H9 (cell line): Measurements from ENCODE around the gene LEMD1. TPM values are rescaled to one million over a fixed set of nuclear protein-coding genes. Genes with fewer than 3 reads are reported as not detected.

Experiments
- DNase-seq: peaks from one replicate; pipeline ENCODE4 v3.0.0-alpha.2; 2017
- H2AFZ ChIP-seq: one replicate; pipeline ENCODE4 v1.6.1; 2013; ENCODE audit warnings: mild to moderate bottlenecking, low read length, control low read depth, moderate library complexity
- H2AK5ac ChIP-seq: 2 replicates; pipeline ENCODE4 v1.6.1; 2013; ENCODE audit warnings: low read length, control low read depth, mixed read lengths; ENCODE audit not compliant: insufficient read length
- H2BK120ac ChIP-seq: one replicate; pipeline ENCODE4 v1.6.1; 2013; ENCODE audit warnings: low read depth, mild to moderate bottlenecking, low read length, control low read depth, inconsistent platforms; ENCODE audit not compliant: poor library complexity, severe bottlenecking
- H2BK12ac ChIP-seq: 2 replicates; pipeline ENCODE4 v1.6.1; 2013; ENCODE audit warnings: low read length, control low read depth, mixed read lengths, low read depth; ENCODE audit not compliant: insufficient read length
- H2BK15ac ChIP-seq: 2 replicates; pipeline ENCODE4 v1.6.1; 2013; ENCODE audit warnings: low read depth, low read length, control low read depth
- H2BK20ac ChIP-seq: one replicate; pipeline ENCODE4 v1.6.1; 2013; ENCODE audit warnings: low read depth, mild to moderate bottlenecking, low read length, control low read depth, inconsistent platforms; ENCODE audit not compliant: poor library complexity, severe bottlenecking
- H2BK5ac ChIP-seq: 2 replicates; pipeline ENCODE4 v1.6.1; 2013; ENCODE audit warnings: low read length, control low read depth, mixed read lengths; ENCODE audit not compliant: insufficient read length
- H3K14ac ChIP-seq: 2 replicates; pipeline ENCODE4 v1.6.1; 2013; ENCODE audit warnings: low read length, control low read depth; ENCODE audit not compliant: insufficient read depth
- H3K18ac ChIP-seq: 2 replicates; pipeline ENCODE4 v1.6.1; 2013; ENCODE audit warnings: low read depth, mild to moderate bottlenecking, mixed read lengths, low read length, control low read depth; ENCODE audit not compliant: insufficient read length
- H3K23ac ChIP-seq: 2 replicates; pipeline ENCODE4 v1.6.1; 2013; ENCODE audit warnings: low read length, control low read depth, mixed read lengths, low read depth; ENCODE audit not compliant: insufficient read length
- H3K23me2 ChIP-seq: 2 replicates; pipeline ENCODE4 v1.6.1; 2013; ENCODE audit warnings: low read depth, mild to moderate bottlenecking, mixed read lengths, low read length, control low read depth; ENCODE audit not compliant: insufficient read length, poor library complexity, severe bottlenecking
- H3K27ac ChIP-seq: 2 replicates; pipeline ENCODE4 v1.5.1; 2013; ENCODE audit warnings: low read length, control low read depth, mixed read lengths, low read depth; ENCODE audit not compliant: insufficient read length
- H3K27me3 ChIP-seq: 2 replicates; pipeline ENCODE4 v1.6.1; 2013; ENCODE audit warnings: low read length, control low read depth, inconsistent platforms; ENCODE audit not compliant: insufficient read depth
- H3K4ac ChIP-seq: 2 replicates; pipeline ENCODE4 v1.6.1; 2013; ENCODE audit warnings: low read depth, mild to moderate bottlenecking, control low read depth, inconsistent platforms, low read length, moderate library complexity
- H3K4me1 ChIP-seq: 2 replicates; pipeline ENCODE4 v1.6.1; 2013; ENCODE audit warnings: low read length, control low read depth, inconsistent platforms; ENCODE audit not compliant: insufficient read depth
- H3K4me2 ChIP-seq: 2 replicates; pipeline ENCODE4 v1.6.1; 2013; ENCODE audit warnings: low read length, control low read depth, mixed read lengths; ENCODE audit not compliant: insufficient read length, insufficient read depth
- H3K56ac ChIP-seq: 2 replicates; pipeline ENCODE4 v1.6.1; 2013; ENCODE audit warnings: low read depth, mild to moderate bottlenecking, mixed read lengths, low read length, control low read depth; ENCODE audit not compliant: insufficient read length
- H3K79me1 ChIP-seq: 2 replicates; pipeline ENCODE4 v1.6.1; 2013; ENCODE audit warnings: low read depth, mild to moderate bottlenecking, moderate library complexity, low read length, control low read depth, inconsistent platforms; ENCODE audit not compliant: insufficient read depth, poor library complexity, severe bottlenecking
- H3K79me2 ChIP-seq: 2 replicates; pipeline ENCODE4 v1.6.1; 2013; ENCODE audit warnings: low read length, control low read depth, inconsistent platforms; ENCODE audit not compliant: insufficient read depth
- H3K9ac ChIP-seq: 2 replicates; pipeline ENCODE4 v1.6.1; 2013; ENCODE audit warnings: low read length, control low read depth, mixed read lengths; ENCODE audit not compliant: insufficient read length; ENCODE audit errors: extremely low read depth
- H3K9me3 ChIP-seq: one replicate; pipeline ENCODE4 v1.6.1; 2013; ENCODE audit warnings: low read depth, low read length, inconsistent platforms; ENCODE audit not compliant: control insufficient read depth
- H3T11ph ChIP-seq: one replicate; pipeline ENCODE4 v1.6.1; 2013; ENCODE audit warnings: mild to moderate bottlenecking, low read length, control low read depth, inconsistent platforms
- H4K20me1 ChIP-seq: one replicate; pipeline ENCODE4 v1.6.1; 2013; ENCODE audit not compliant: control insufficient read depth, insufficient read length, insufficient read depth
- H4K5ac ChIP-seq: 2 replicates; pipeline ENCODE4 v1.6.1; 2013; ENCODE audit warnings: low read depth, mild to moderate bottlenecking, mixed read lengths, low read length, control low read depth; ENCODE audit not compliant: insufficient read length
- H4K8ac ChIP-seq: replicated peaks from 2 replicates; pipeline ENCODE4 v1.6.1; 2013; ENCODE audit warnings: low read length, control low read depth, mixed read lengths, low read depth; ENCODE audit not compliant: insufficient read length
- H4K91ac ChIP-seq: 2 replicates; pipeline ENCODE4 v1.6.1; 2013; ENCODE audit warnings: low read depth, mild to moderate bottlenecking, moderate library complexity, mixed read lengths, low read length, control low read depth; ENCODE audit not compliant: insufficient read length
- H3K27ac Mint-ChIP-seq, 3 experiments: 2 replicates in 2 of 3; 3 replicates in 1 of 3; pipeline ENCODE4 v1.8.0; 2020 to 2021; ENCODE audit warnings: mixed read lengths in 3 of 3, mild to moderate bottlenecking in 1 of 3, moderate library complexity in 1 of 3
- H3K27me3 Mint-ChIP-seq: 2 replicates; pipeline ENCODE4 v1.8.0; 2021; ENCODE audit warnings: low read depth, mild to moderate bottlenecking, moderate library complexity, mixed read lengths
- H3K36me3 Mint-ChIP-seq, 3 experiments: 2 replicates in 2 of 3; 3 replicates in 1 of 3; pipeline ENCODE4 v1.8.0; 2020 to 2021; ENCODE audit warnings: low read depth in 3 of 3, mixed read lengths in 3 of 3; ENCODE audit not compliant: insufficient read depth in 1 of 3
- H3K4me1 Mint-ChIP-seq, 2 experiments: 2 replicates each; pipeline ENCODE4 v1.8.0; 2020; ENCODE audit warnings: mixed read lengths in 2 of 2
- H3K4me3 Mint-ChIP-seq, 2 experiments: 2 replicates in 1 of 2; 3 replicates in 1 of 2; pipeline ENCODE4 v1.8.0; 2020 to 2021; ENCODE audit warnings: mild to moderate bottlenecking in 2 of 2, mixed read lengths in 2 of 2, moderate library complexity in 1 of 2
- H3K9me3 Mint-ChIP-seq, 2 experiments: 2 replicates in 1 of 2; 3 replicates in 1 of 2; pipeline ENCODE4 v1.8.0; 2020; ENCODE audit warnings: mild to moderate bottlenecking in 2 of 2, mixed read lengths in 2 of 2, moderate library complexity in 1 of 2
- WGBS: extraction: QIAGEN DNeasy Blood & Tissue Kit; methylation state at CpG from one replicate; pipeline ENCODE4 v1.1.7; 2013; ENCODE audit warnings: missing lambda C conversion rate, low lambda C conversion rate, mixed read lengths; ENCODE audit not compliant: insufficient read length; ENCODE audit errors: extremely low coverage; 5-methylcytosine and 5-hydroxymethylcytosine counted together
- total RNA-seq: library from RNA; stranded (reverse); gene quantifications from 2 replicates; pipeline ENCODE4 v1.2.1, GENCODE V29; 2021
- TF ChIP-seq, protein P1 (sequence below): fragments of 200-600 bp; sonication (generic); conservative IDR thresholded peaks from 3 replicates; pipeline ENCODE4 v1.8.0; 2021; ENCODE audit warnings: antibody characterized with exemption, mild to moderate bottlenecking

Gene LEMD1
- total RNA-seq, 1 experiment from 2014 or later: 11.8 TPM

DNA sequence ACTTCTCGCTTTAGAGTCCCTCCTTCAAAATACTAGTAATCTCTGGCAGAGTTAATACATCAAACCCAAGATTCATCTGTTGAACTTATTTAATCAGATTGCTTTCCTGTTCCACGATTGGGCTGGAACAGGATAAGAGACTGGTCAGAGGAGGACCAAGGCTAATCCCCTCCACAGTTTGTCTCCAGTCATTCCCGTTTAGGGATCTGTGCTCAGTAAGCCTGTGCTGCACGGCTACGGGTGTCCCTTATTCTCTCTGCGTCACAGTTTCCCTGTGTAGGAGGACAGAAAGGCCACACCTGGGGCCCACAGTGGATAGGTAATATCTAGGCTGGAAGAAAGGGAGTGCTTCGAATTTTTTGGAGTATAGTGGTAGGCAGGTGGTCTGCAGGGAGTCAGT is 83.8 kb downstream of the LEMD1 start:
- TF ChIP-seq, protein P1, sequence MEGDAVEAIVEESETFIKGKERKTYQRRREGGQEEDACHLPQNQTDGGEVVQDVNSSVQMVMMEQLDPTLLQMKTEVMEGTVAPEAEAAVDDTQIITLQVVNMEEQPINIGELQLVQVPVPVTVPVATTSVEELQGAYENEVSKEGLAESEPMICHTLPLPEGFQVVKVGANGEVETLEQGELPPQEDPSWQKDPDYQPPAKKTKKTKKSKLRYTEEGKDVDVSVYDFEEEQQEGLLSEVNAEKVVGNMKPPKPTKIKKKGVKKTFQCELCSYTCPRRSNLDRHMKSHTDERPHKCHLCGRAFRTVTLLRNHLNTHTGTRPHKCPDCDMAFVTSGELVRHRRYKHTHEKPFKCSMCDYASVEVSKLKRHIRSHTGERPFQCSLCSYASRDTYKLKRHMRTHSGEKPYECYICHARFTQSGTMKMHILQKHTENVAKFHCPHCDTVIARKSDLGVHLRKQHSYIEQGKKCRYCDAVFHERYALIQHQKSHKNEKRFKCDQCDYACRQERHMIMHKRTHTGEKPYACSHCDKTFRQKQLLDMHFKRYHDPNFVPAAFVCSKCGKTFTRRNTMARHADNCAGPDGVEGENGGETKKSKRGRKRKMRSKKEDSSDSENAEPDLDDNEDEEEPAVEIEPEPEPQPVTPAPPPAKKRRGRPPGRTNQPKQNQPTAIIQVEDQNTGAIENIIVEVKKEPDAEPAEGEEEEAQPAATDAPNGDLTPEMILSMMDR: no peak
- DNase-seq: no peak
- H2AFZ ChIP-seq: no peak overlapping the region
- no peak overlapping the region for H3T11ph ChIP-seq
- no peak overlapping the region for H2AK5ac ChIP-seq
- H2BK12ac ChIP-seq: no peak overlapping the region
- peaks cover 0 to 2% (median 0%) of the 10 kb centered on the region in 3 experiments; a peak in 1 of 7 replicates for H3K36me3 Mint-ChIP-seq
- H2BK20ac ChIP-seq: no peak overlapping the region
- no peak overlapping the region for H3K27ac Mint-ChIP-seq
- H3K23me2 ChIP-seq: no peaks in the 10 kb centered on the region
- WGBS: no CpG with 5 or more reads among the region's 7 CpGs
- H3K4me1 ChIP-seq: peaks cover 9% of the 10 kb centered on the region
- no peaks in the 10 kb centered on the region for H3K9me3 Mint-ChIP-seq
- H3K14ac ChIP-seq: no peak overlapping the region
- no peaks in the 10 kb centered on the region for H3K79me1 ChIP-seq
- no peak overlapping the region for H3K4me2 ChIP-seq
- no peak overlapping the region for H4K8ac ChIP-seq
- H3K18ac ChIP-seq: no peak overlapping the region
- H4K91ac ChIP-seq: no peak overlapping the region
- peaks cover 9% of the 10 kb centered on the region; the same call in 1 of the 2 replicates for H3K27me3 ChIP-seq
- H3K27ac ChIP-seq: no peak overlapping the region
- peaks cover 31 to 34% of the 10 kb centered on the region in 2 experiments for H3K4me1 Mint-ChIP-seq
- no peaks in the 10 kb centered on the region for H3K79me2 ChIP-seq
- H4K5ac ChIP-seq: no peak overlapping the region
- no peak overlapping the region for H3K4me3 Mint-ChIP-seq
- no peak overlapping the region for H3K9ac ChIP-seq
- H2BK5ac ChIP-seq: no peak overlapping the region
- no peak overlapping the region for H3K4ac ChIP-seq
- no peak overlapping the region for H2BK120ac ChIP-seq
- H3K56ac ChIP-seq: no peak overlapping the region
- H3K27me3 Mint-ChIP-seq: peaks cover 43% of the 10 kb centered on the region
- no peak overlapping the region for H2BK15ac ChIP-seq
- no peak overlapping the region for H3K23ac ChIP-seq
- no peaks in the 10 kb centered on the region for H4K20me1 ChIP-seq
- H3K9me3 ChIP-seq: no peaks in the 10 kb centered on the region
